Measurements from ENCODE around the gene ESR2. TPM values are rescaled to one million over a fixed set of nuclear protein-coding genes. Genes with fewer than 3 reads are reported as not detected.
"Not testable (repeated sequence)": the region's sequence is repeated elsewhere in the genome, so short reads cannot be mapped to it uniquely, and the experiment has no call there.

Gene ESR2
- total RNA-seq, 1 donor from 2014 or later: 0.38 TPM

DNA sequence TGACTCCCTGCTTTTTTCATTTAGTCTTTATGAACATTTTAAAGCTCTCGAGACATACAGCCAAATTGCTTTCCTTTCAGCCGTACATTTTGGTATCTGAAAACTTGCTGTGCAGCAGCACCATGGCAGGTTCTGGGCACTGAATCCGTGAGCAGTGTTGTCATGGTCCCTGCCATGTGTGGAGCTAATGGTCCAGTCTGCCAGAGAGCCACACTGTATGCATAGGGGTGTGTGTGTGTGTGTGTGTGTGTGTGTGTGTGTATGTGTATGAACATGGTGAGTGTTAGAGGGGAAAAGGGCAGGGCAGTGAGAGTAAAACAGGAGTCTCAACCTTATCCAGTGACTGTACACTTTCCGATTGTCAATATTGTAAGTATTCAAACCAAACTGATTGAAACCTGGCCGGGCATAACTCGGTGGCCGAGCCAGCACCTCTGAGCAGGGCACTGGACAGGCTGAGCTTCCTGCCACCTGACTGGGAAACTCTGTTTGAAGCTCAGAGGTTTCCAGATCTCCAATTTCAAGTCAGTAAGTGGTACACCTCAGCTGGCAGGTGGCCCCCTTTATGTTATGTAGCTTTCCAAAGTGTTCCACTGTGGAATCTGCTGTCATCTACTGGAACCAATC lies 110.0 kb downstream of the ESR2 start:
- intact Hi-C loops (cut with DNase I): no loop called here
- no peak for DNase-seq (ENCODE audit: low spot score)

DNA sequence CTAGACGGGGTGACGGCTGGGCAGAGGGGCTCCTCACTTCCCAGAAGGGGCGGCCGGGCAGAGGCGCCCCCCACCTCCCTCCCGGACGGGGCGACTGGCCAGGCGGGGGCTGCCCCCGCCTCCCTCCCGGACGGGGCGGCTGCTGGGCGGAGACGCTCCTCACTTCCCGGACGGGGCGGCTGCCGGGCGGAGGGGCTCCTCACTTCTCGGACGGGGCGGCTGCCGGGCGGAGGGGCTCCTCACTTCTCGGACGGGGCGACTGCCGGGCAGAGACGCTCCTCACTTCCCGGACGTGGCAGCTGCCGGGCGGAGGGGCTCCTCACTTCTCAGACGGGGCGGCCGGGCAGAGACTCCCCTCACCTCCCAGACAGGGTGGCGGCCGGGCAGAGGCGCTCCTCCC lies 111.3 kb downstream of the ESR2 start:
- DNase-seq (ENCODE audit: low spot score); intact Hi-C loops (cut with DNase I): not testable (repeated sequence)

- no peak for DNase-seq (ENCODE audit: low spot score)
- intact Hi-C loops (cut with DNase I): no loop called here
Measured at GRCh38 chr14:64178814-64179213, 115.4 kb downstream of the ESR2 start.

DNA sequence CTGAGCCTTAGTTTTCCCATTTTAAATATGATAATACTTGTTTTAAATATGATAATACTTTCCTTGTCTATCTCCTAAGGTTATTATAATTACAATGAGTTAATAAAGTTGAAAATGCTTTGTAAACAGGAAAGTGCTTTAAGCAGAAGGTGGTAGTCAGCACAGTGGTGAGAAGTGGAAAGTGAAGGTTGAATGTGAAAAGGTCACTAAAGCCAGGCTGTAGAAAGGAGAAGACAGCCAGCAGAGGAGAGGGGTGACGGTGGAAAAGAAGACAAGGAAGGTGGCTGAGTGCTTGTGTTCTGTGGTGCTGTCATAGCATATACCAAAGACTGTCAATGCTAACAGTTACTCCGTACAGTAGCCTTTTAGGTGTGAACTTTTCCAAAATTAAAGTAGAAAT lies 117.8 kb downstream of the ESR2 start:
- no peak for DNase-seq (ENCODE audit: low spot score)
- intact Hi-C loops (cut with DNase I): no loop called here

- intact Hi-C loops (cut with DNase I): no loop called here
- no peak for DNase-seq (ENCODE audit: low spot score)
Measured at GRCh38 chr14:64174922-64175782, 119.0 kb downstream of the ESR2 start.

DNA sequence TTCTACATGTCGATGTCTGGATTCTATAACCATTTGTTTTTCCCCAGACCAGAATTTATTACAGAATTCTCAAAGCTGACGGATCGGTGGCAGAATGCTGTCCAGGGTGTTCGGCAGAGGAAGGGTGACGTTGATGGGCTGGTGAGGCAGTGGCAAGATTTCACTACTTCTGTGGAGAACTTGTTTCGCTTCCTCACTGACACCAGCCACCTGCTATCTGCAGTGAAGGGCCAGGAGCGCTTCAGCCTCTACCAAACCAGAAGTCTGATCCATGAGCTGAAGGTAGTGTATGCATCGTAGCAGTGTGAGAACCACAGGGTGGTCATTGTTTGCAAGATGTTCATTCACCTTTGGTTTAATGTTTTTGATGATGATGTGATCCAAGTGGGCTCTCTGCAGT lies 124.0 kb downstream of the ESR2 start:
- intact Hi-C loops (cut with DNase I): no loop called here
- no peak for DNase-seq (ENCODE audit: low spot score)

DNA sequence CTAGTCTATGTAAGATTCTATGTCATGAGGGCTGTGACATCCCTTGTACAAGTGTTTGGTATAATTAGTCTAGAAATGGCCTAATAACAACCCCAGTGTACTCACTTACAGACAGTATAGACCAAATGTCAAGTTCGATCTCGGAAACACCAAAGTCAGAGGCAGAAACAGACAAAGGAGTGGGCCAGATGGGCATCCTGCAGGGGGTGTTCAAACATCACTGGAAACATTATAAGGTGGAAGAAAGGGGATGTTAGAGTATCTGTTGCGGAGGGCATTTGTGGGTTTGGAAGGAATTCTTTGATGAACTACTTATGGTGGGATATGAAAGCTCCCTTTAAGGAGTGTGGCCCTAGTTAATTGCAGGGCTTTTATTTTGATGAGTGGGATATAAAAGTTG lies 134.6 kb downstream of the ESR2 start:
- no peak for DNase-seq (ENCODE audit: low spot score)
- intact Hi-C loops (cut with DNase I): no loop called here

DNA sequence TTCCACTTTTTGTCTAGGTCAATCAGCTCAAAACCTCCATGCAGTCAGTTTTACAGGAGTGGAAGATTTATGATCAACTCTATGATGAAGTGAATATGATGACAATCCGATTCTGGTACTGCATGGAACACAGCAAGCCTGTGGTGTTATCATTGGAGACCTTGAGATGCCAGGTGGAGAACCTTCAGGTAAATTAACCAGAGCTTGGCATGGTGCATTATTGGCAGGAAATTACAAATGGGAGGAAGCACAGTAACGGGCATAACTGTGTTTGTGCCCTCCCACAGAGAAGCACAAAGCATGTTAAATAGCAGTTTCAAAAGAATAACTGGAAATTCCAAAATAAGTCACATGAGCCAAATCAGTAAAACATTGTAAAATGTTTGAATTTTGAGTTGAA lies 135.6 kb downstream of the ESR2 start:
- intact Hi-C loops (cut with DNase I): no loop called here

DNA sequence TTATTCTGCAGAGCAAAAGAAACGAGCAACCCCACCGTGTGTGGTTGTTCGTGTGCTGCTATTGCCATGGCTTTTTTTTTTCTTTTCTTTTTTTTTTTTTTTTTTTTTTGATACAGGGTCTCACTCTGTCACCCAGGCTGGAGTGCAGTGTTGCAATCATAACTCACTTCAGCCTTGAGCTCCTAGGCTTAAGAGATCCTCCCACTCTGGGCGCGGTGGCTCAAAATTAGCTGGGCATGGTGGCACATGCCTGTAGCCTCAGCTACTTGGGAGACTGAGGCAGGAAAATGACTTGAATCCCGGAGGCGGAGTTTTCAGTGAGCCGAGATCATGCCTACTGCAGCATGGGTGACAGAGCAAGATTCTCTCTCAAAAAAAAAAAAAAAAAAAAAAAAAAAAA lies 144.2 kb downstream of the ESR2 start:
- intact Hi-C loops (cut with DNase I): no loop called here
- DNase-seq (ENCODE audit: low spot score): no peak

More for the DNA sequence above, 135.6 kb downstream of the ESR2 start:
- DNase-seq (ENCODE audit: low spot score): no peak

GRCh38 chr14:64147126-64147790 lies 146.9 kb downstream of the ESR2 start:
- no peak for DNase-seq (ENCODE audit: low spot score)
- intact Hi-C loops (cut with DNase I): no loop called here

DNA sequence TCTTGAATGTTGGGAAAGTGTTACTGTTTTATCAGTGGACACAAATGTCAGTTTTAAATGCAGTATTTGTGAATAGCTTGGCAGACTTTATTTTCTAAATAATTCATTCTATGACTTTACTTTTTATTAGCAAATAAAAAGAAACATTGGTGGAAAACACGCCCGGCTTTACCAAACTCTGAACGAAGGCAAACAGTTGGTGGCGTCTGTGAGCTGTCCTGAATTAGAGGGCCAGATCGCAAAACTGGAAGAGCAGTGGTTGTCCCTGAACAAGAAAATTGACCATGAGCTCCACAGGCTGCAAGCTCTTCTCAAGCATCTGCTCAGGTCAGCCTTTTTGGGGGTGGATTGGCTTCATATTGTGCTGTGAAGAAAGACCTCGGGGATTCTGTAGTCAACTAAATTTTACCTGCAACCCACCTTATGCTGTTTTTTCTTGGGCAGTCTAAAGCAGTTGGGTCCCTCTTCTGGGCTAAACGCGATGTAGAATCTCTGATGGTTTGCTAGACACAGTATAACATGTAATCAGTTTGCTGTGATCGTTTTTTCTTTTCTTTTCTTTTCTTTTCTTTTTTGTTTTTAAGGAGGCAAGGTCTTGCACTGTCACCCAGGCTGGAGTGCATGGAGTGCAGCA lies 156.4 kb downstream of the ESR2 start:
- no peak for DNase-seq (ENCODE audit: low spot score)
- intact Hi-C loops (cut with DNase I): loop anchor here (5.0 kb wide), 1 partner anchor 160 kb away; no protein-coding TSS in a partner anchor

DNA sequence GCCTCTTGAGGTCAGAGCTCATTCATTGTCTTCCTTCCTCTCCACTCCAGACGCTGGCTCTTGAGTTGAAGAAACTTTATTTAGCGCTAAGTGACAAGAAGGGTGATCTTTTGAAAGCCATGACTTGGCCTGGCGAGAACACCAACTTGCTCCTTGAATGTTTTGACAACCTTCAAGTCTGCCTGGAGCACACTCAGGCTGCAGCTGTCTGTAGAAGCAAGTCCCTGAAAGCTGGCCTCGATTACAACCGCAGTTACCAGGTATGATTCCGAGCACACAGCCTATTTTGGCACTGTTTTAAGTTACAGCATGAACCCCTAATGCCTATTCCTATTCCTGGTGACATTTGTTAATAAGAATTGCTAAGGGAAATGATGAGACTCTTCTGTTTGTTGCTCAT lies 167.6 kb downstream of the ESR2 start:
- DNase-seq (ENCODE audit: low spot score): no peak
- intact Hi-C loops (cut with DNase I): no loop called here

DNA sequence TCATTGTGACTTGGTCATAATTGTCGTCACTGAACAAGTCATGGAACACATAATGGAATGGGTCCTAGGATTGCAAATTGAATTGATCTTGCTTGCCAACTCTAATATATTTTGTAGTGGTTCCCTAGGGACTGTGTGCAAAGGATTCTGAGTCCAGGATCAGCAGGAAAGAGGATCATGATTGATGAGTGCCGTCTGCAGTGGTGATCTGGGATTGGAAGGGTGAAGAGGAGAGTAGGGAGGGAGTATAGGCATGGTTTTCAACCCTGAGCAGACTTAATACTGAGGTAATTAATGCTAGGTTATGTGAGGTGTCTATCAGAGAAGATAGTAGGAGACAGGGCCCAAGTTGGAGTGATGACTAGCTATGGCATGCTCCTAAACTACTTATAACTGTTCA lies 168.9 kb downstream of the ESR2 start:
- no peak for DNase-seq (ENCODE audit: low spot score)
- intact Hi-C loops (cut with DNase I): no loop called here

GRCh38 chr14:64123241-64123822 lies 170.8 kb downstream of the ESR2 start:
- DNase-seq (ENCODE audit: low spot score): no peak
- intact Hi-C loops (cut with DNase I): no loop called here

DNA sequence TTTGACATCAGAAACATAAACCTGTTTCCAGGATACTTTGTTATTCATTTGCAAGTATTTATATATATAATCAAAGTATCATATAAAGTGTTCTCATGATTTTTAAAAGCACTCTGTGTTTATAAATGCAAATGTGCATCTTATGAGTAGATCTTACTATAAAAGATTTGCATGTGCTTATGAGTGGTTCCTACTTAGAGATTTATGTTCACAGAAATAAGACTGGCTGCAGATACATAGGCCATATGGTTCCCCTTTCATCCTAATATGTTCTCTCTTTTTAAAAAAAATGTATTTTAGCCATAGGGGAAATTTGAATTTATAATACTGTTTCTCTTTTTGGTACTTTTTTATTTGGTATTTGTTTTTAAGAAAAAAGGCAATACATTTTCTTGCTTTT lies 174.2 kb downstream of the ESR2 start:
- intact Hi-C loops (cut with DNase I): no loop called here
- no peak for DNase-seq (ENCODE audit: low spot score)

DNA sequence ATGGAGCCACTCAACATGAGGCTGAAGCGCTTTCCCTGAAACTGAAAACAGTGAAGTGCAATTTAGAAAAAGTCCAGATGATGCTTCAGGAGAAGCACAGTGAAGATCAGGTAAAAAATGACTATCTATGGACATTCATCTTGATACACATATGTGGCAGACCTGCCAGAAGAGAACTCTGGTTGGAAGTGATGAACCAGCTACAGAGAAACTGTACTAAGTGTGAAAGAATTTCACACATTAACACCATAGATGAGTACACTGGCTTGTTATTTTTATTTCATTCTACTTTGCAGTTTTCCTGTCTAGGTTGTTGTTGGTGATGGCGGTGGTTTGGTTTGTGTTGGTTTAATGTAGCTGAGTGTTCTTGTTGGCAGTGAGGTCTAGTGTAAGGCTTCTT lies 174.7 kb downstream of the ESR2 start:
- DNase-seq (ENCODE audit: low spot score): no peak
- intact Hi-C loops (cut with DNase I): no loop called here

- intact Hi-C loops (cut with DNase I): no loop called here
- DNase-seq (ENCODE audit: low spot score): no peak
Measured at GRCh38 chr14:64118892-64119291, 175.3 kb downstream of the ESR2 start.

DNA sequence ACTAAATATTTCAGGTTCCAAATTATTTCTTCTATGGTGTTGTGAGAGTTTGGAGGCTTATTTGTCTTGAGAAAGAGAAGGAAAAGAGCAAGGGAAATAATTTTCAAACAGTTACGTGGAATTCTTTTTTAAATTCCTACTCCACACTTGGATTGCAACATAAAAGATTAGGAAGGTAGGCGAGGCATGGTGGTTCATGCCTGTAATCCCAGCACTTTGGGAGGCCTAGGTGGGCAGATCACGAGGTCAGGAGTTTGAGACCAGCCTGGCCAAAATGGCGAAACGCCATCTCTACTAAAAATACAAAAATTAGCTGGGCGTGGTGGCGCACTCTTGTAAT lies 175.8 kb downstream of the ESR2 start:
- DNase-seq (ENCODE audit: low spot score); intact Hi-C loops (cut with DNase I): not testable (repeated sequence)

DNA sequence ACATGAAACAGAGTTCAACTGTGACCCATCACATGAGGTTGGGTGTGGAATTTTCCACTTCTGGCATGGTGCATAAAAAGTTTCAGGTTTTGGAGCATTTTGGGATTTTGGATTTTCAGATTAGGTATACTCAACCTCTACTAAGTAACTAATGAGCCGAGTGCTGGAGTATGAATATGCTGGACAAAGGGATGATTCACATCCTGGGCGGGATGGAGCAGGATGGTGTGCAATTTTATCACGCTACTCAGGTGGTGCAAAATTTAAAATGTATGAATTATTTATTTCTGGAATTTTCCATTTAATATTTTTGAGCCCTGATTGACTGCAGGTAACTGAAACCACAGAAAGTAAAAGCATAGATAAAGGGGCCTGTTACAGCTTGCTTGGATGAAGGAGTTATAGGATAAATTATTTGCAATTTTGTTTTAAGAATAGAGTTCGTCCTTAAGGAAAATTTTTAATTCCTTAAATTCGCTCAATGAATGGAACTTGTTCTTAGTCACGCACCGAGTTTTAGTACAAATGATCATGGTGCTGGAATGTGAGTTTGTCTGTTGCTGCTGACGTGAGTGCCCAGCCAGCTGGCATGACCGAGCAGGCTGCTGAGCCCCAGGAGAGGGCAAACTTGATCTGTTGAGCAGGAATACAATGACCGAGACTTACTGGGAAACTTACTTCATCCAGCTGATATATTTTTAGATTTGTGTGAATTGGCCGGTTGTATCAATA lies 176.3 kb downstream of the ESR2 start:
- DNase-seq (ENCODE audit: low spot score): no peak
- intact Hi-C loops (cut with DNase I): no loop called here
